ENCODE data around the gene FBLN1.

FBLN1 gene

DNA sequence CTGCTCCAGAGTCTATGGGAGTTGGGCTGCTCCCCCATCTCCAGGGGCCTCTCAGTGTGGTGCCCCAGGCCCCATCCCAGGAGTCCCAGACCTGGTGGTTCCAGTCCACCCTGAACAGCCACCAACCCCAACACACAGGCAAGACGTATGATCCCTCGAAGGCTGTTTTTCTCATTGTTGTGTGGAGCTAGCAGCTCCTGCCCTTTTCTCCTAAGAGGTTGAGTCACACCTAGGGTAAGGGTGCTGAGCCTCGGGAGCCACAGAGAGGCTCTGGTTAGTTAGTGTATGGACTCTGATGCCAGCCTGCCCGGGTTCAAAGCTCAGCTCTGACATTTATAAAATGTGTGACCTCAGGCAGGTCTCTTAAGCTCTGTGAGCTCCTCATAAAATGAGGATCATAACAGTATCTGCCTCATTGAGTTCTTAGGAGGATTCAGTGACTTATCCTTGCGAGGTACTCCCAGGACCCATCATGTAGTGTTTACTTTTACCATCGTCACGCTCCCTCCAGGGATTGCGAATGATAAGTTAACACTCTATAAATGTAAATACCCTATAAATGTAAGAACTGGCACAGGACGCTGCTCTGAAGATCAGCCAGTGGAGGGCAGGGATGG, 47.2 kb downstream of the FBLN1 start:
- TF ChIP-seq, protein P1, sequence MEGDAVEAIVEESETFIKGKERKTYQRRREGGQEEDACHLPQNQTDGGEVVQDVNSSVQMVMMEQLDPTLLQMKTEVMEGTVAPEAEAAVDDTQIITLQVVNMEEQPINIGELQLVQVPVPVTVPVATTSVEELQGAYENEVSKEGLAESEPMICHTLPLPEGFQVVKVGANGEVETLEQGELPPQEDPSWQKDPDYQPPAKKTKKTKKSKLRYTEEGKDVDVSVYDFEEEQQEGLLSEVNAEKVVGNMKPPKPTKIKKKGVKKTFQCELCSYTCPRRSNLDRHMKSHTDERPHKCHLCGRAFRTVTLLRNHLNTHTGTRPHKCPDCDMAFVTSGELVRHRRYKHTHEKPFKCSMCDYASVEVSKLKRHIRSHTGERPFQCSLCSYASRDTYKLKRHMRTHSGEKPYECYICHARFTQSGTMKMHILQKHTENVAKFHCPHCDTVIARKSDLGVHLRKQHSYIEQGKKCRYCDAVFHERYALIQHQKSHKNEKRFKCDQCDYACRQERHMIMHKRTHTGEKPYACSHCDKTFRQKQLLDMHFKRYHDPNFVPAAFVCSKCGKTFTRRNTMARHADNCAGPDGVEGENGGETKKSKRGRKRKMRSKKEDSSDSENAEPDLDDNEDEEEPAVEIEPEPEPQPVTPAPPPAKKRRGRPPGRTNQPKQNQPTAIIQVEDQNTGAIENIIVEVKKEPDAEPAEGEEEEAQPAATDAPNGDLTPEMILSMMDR (IDR thresholded peaks at IDR 0.05; ENCODE audit: insufficient read depth, low read length, poor library complexity, severe bottlenecking), result no peak
- TF ChIP-seq EZH2phosphoT487 (conservative IDR thresholded peaks at IDR 0.05; ENCODE audit: low read length), result no peak
- H3K9me3 ChIP-seq (ENCODE audit: insufficient read depth, low read length), result no peaks in the 10 kb centered on the region
- no peaks in the 10 kb centered on the region for H3K27me3 ChIP-seq (ENCODE audit: low read length)
- no peaks in the 10 kb centered on the region for H3K36me3 ChIP-seq (ENCODE audit: low read length)
- H3F3A ChIP-seq (ENCODE audit: insufficient read depth), result no peaks in the 10 kb centered on the region
- H3K9ac ChIP-seq (ENCODE audit: low read length), result no peak overlapping the region
- no peak overlapping the region for H2AFZ ChIP-seq (ENCODE audit: low read depth, low read length, severe bottlenecking)
- H3K9me2 ChIP-seq (replicated peaks; ENCODE audit: insufficient read depth, low read length), result no peaks in the 10 kb centered on the region
- no peak overlapping the region for H3K4me3 ChIP-seq (ENCODE audit: insufficient read depth, low read length, poor library complexity, severe bottlenecking)
- no peak overlapping the region for H3K4me2 ChIP-seq (ENCODE audit: low read depth, low read length, poor library complexity, severe bottlenecking)
- H4K20me1 ChIP-seq (ENCODE audit: low read depth, low read length), result no peaks in the 10 kb centered on the region
- no peaks in the 10 kb centered on the region for H3K79me2 ChIP-seq (ENCODE audit: insufficient read depth, low read length)
- H3K27ac ChIP-seq (ENCODE audit: low read depth, low read length), result no peak overlapping the region

DNA sequence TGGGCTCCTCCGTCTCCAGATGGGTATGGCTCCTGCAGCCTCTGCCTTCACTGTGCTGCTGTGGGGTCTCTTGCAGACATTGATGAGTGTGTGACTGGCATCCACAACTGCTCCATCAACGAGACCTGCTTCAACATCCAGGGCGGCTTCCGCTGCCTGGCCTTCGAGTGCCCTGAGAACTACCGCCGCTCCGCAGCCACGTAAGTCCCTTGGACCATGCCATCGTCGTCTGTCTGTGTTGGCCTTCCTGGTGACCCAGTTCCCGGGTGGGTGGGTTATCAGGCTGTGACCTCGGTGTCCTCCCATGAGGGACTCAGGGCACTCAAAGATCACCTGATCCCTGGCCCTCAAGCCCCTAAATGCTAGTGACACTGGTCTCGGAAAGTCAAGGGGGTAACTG, 47.7 kb downstream of the FBLN1 start:
- Histone ChIP-seq H3K36me3 (ENCODE audit: low read length) (no peaks in the 10 kb centered on the region), H3K27me3 (ENCODE audit: low read length) (no peaks in the 10 kb centered on the region), H3F3A (ENCODE audit: insufficient read depth) (no peaks in the 10 kb centered on the region), H3K4me2 (ENCODE audit: low read depth, low read length, poor library complexity, severe bottlenecking) (no peak overlapping the region), H3K9me2 (replicated peaks; ENCODE audit: insufficient read depth, low read length) (no peaks in the 10 kb centered on the region), H3K79me2 (ENCODE audit: insufficient read depth, low read length) (no peaks in the 10 kb centered on the region), H3K9ac (ENCODE audit: low read length) (no peak overlapping the region), H2AFZ (ENCODE audit: low read depth, low read length, severe bottlenecking) (no peak overlapping the region), H4K20me1 (ENCODE audit: low read depth, low read length) (no peaks in the 10 kb centered on the region), H3K27ac (ENCODE audit: low read depth, low read length) (no peak overlapping the region), H3K4me3 (ENCODE audit: insufficient read depth, low read length, poor library complexity, severe bottlenecking) (no peak overlapping the region), H3K9me3 (ENCODE audit: insufficient read depth, low read length) (no peaks in the 10 kb centered on the region)
- TF ChIP-seq EZH2phosphoT487 (conservative IDR thresholded peaks at IDR 0.05; ENCODE audit: low read length), result no peak
- TF ChIP-seq, protein P1 (IDR thresholded peaks at IDR 0.05; ENCODE audit: insufficient read depth, low read length, poor library complexity, severe bottlenecking), result no peak

DNA sequence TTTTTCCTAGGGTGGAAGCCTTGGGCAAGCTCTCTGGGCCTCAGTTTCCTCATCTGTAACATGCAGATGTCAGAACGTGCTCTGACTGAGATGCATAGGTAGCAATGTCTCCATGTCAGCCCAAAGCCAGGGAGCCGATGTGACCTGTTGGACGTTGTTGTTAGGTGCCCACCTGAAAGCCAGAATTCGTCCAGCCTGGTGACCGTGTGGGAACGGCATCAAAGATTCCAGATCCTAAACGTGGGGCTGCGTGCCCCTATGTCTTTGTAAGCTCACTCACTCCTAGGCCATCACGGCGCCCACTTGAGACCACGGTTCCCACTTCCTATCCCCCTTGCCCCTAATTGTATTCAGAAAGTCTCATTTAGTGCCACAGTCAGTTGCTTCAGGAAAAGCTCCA, 48.2 kb downstream of the FBLN1 start:
- Histone ChIP-seq H3K9ac (ENCODE audit: low read length) (no peak overlapping the region), H3K9me3 (ENCODE audit: insufficient read depth, low read length) (no peaks in the 10 kb centered on the region), H3K36me3 (ENCODE audit: low read length) (no peaks in the 10 kb centered on the region), H4K20me1 (ENCODE audit: low read depth, low read length) (no peaks in the 10 kb centered on the region), H3K27me3 (ENCODE audit: low read length) (no peaks in the 10 kb centered on the region), H3F3A (ENCODE audit: insufficient read depth) (no peaks in the 10 kb centered on the region), H3K4me2 (ENCODE audit: low read depth, low read length, poor library complexity, severe bottlenecking) (no peak overlapping the region), H3K4me3 (ENCODE audit: insufficient read depth, low read length, poor library complexity, severe bottlenecking) (no peak overlapping the region), H3K79me2 (ENCODE audit: insufficient read depth, low read length) (no peaks in the 10 kb centered on the region), H2AFZ (ENCODE audit: low read depth, low read length, severe bottlenecking) (no peak overlapping the region), H3K27ac (ENCODE audit: low read depth, low read length) (no peak overlapping the region), H3K9me2 (replicated peaks; ENCODE audit: insufficient read depth, low read length) (no peaks in the 10 kb centered on the region)
- TF ChIP-seq, protein P1 (IDR thresholded peaks at IDR 0.05; ENCODE audit: insufficient read depth, low read length, poor library complexity, severe bottlenecking), result no peak
- TF ChIP-seq EZH2phosphoT487 (conservative IDR thresholded peaks at IDR 0.05; ENCODE audit: low read length), result no peak
